ENCODE data around the gene CERS6.

- TF ChIP-seq, protein P1, sequence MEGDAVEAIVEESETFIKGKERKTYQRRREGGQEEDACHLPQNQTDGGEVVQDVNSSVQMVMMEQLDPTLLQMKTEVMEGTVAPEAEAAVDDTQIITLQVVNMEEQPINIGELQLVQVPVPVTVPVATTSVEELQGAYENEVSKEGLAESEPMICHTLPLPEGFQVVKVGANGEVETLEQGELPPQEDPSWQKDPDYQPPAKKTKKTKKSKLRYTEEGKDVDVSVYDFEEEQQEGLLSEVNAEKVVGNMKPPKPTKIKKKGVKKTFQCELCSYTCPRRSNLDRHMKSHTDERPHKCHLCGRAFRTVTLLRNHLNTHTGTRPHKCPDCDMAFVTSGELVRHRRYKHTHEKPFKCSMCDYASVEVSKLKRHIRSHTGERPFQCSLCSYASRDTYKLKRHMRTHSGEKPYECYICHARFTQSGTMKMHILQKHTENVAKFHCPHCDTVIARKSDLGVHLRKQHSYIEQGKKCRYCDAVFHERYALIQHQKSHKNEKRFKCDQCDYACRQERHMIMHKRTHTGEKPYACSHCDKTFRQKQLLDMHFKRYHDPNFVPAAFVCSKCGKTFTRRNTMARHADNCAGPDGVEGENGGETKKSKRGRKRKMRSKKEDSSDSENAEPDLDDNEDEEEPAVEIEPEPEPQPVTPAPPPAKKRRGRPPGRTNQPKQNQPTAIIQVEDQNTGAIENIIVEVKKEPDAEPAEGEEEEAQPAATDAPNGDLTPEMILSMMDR (optimal IDR thresholded peaks at IDR 0.05 in 1 of 3, IDR thresholded peaks at IDR 0.05 in 1 of 3, conservative IDR thresholded peaks at IDR 0.05 in 1 of 3; ENCODE audit: extremely low read depth in 1 of 3, insufficient read depth in 2 of 3, low read length in 3 of 3), result no peak
- no peak for TF ChIP-seq EZH2 (IDR thresholded peaks at IDR 0.05; ENCODE audit: low read length)
Observed at GRCh38 chr2:168655207-168655606, 199.1 kb downstream of the CERS6 start.
